Esophagus muscularis mucosa (tissue), 4 donors: Measurements from ENCODE around the gene KLHL29. TPM values are rescaled to one million over a fixed set of nuclear protein-coding genes. Genes with fewer than 3 reads are reported as not detected.

Experiments
- DNase-seq: peaks from one replicate; pipeline ENCODE4 v3.0.0-alpha.2; 2017; ENCODE audit errors: extremely low spot score
- H3K27ac ChIP-seq, 4 donors: fragments of 200-600 bp; sonication (generic); replicated peaks in 1 of 4; 1 replicate in 3 of 4; 2 replicates in 1 of 4; pipeline ENCODE4 v1.5.1; 2016 to 2019; ENCODE audit warnings: mild to moderate bottlenecking in 1 of 4
- H3K27me3 ChIP-seq, 4 donors: fragments of 200-600 bp; sonication (generic); one replicate each; pipeline versions ENCODE4 v1.5.1 to v1.6.0; 2016 to 2019
- H3K36me3 ChIP-seq, 4 donors: fragments of 200-600 bp; sonication (generic); one replicate each; pipeline ENCODE4 v1.5.1; 2016 to 2019
- H3K4me1 ChIP-seq, 4 donors: fragments of 200-600 bp; sonication (generic); one replicate each; pipeline ENCODE4 v1.5.1; 2016 to 2019
- H3K4me3 ChIP-seq, 4 donors: fragments of 200-600 bp; sonication (generic); 1 replicate in 2 of 4; 2 replicates in 2 of 4; pipeline ENCODE4 v1.5.1; 2016 to 2019; ENCODE audit warnings: mild to moderate bottlenecking in 4 of 4, moderate library complexity in 1 of 4
- H3K9me3 ChIP-seq, 4 donors: fragments of 200-600 bp; sonication (generic); 1 replicate in 3 of 4; 2 replicates in 1 of 4; pipeline ENCODE4 v1.5.1; 2016 to 2019
- EP300 ChIP-seq: sonication (generic); formaldehyde crosslinking; IDR thresholded peaks from one replicate; pipeline ENCODE4 v1.6.1; 2017; ENCODE audit warnings: antibody characterized with exemption
- POLR2A ChIP-seq: fragments of 450-650 bp; IDR thresholded peaks from one replicate; pipeline ENCODE4 v1.6.1; 2017; ENCODE audit warnings: antibody characterized with exemption, moderate library complexity, mild to moderate bottlenecking, low read depth
- POLR2AphosphoS5 ChIP-seq, 2 donors: sonication (generic); formaldehyde crosslinking; IDR thresholded peaks; one replicate each; pipeline ENCODE4 v1.6.1; 2017; ENCODE audit warnings: antibody characterized with exemption in 2 of 2
- WGBS: methylation state at CpG from one replicate; pipeline ENCODE4 v1.1.5; 2018; 5-methylcytosine and 5-hydroxymethylcytosine counted together
- intact Hi-C: fragments of 100-400 bp; cut with DNase I; formaldehyde crosslinking; loops from one replicate; pipeline ENCODE4 v1.15.1; 2023
- total RNA-seq, 4 donors: library from RNA; depleted of rRNA; stranded (reverse); fragments of >200 nt; gene quantifications; one replicate each; pipeline versions ENCODE4 v1.1.0 to v1.2.1, GENCODE V29; 2016
- TF ChIP-seq, protein P1 (sequence below), 3 experiments: fragments of 200-600 bp in 2 of 3; fragments of 450-650 bp in 1 of 3; sonication (generic) in 2 of 3; IDR thresholded peaks; one replicate each; pipeline ENCODE4 v1.5.1; 2017 to 2019; ENCODE audit warnings: antibody characterized with exemption in 3 of 3, mild to moderate bottlenecking in 2 of 3, moderate library complexity in 1 of 3

Gene KLHL29
- total RNA-seq, 4 donors from 2014 or later: 22.0 to 26.1 (median 23.4) TPM

DNA sequence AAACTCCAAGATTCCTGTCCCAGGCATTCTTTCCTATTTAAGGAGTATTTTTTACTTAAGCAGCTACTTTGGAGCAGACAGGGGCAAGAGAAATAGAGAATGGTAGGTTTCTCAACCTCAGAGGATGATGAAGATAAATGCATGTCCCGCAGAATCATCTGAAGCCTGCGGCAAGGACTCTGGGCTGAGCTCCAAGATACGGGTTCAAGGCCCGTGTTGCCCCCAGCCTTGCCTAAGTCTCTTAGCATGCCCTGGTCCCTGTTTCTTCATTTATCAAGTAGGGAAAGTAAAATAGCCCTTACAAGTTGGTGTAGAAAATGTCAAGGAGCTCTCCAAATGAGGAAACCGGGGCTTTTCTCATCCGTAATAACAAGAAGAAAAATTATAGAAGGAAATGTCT, 214.0 kb downstream of the KLHL29 start:
- TF ChIP-seq, protein P1, sequence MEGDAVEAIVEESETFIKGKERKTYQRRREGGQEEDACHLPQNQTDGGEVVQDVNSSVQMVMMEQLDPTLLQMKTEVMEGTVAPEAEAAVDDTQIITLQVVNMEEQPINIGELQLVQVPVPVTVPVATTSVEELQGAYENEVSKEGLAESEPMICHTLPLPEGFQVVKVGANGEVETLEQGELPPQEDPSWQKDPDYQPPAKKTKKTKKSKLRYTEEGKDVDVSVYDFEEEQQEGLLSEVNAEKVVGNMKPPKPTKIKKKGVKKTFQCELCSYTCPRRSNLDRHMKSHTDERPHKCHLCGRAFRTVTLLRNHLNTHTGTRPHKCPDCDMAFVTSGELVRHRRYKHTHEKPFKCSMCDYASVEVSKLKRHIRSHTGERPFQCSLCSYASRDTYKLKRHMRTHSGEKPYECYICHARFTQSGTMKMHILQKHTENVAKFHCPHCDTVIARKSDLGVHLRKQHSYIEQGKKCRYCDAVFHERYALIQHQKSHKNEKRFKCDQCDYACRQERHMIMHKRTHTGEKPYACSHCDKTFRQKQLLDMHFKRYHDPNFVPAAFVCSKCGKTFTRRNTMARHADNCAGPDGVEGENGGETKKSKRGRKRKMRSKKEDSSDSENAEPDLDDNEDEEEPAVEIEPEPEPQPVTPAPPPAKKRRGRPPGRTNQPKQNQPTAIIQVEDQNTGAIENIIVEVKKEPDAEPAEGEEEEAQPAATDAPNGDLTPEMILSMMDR (IDR thresholded peaks at IDR 0.05): no peak
- TF ChIP-seq POLR2AphosphoS5 (IDR thresholded peaks at IDR 0.05) (no peak), EP300 (no peak), POLR2A (no peak)
- H3K4me3 ChIP-seq: no peak overlapping the region
- H3K27me3 ChIP-seq: no peaks in the 10 kb centered on the region
- WGBS: 78% methylated on average over 6 of the region's 6 CpGs
- peaks cover 23 to 97% (median 94%) of the 10 kb centered on the region in 4 donors for H3K4me1 ChIP-seq
- H3K9me3 ChIP-seq: no peaks in the 10 kb centered on the region
- intact Hi-C loops: loop anchor here (5.0 kb wide), 1 partner anchor 172 kb away; no protein-coding TSS in a partner anchor
- H3K36me3 ChIP-seq: no peaks in the 10 kb centered on the region
- H3K27ac ChIP-seq: peak overlapping the region; percentile 87 to 99 (median 91)
- DNase-seq: no peak

DNA sequence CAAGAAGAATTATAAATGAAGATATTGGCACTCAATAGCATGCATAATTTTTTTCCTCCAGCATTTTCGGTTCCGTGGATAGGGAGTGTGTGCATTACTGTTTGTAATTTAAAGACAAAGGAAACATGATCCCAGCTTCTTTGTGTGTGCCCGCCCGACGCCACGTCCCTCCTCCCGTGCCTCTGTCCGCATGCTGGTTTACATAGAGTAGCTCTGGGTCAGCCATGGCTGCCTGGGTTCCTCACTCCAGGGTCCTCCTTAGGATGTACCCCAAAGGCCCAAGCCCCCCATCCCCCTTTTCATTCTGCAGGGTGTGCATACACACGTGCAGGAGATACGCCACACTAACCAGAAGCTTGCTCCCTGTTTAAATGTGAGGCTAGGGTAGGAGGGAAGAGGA, 214.7 kb downstream of the KLHL29 start:
- WGBS: 91% methylated on average over 10 of the region's 10 CpGs
- Histone ChIP-seq H3K4me1 (peaks cover 22 to 97% (median 90%) of the 10 kb centered on the region in 4 donors), H3K9me3 (no peaks in the 10 kb centered on the region), H3K36me3 (no peaks in the 10 kb centered on the region), H3K27ac (peak overlapping the region; percentile 90 to 99 (median 96)), H3K27me3 (no peaks in the 10 kb centered on the region), H3K4me3 (no peak overlapping the region)
- DNase-seq: no peak
- TF ChIP-seq, protein P1 (IDR thresholded peaks at IDR 0.05): no peak
- no peak for TF ChIP-seq EP300
- no peak for TF ChIP-seq POLR2AphosphoS5 (IDR thresholded peaks at IDR 0.05)
- no peak for TF ChIP-seq POLR2A
- intact Hi-C loops: loop anchor here (5.0 kb wide), 2 partner anchors 77 to 172 kb away; no protein-coding TSS in a partner anchor

DNA sequence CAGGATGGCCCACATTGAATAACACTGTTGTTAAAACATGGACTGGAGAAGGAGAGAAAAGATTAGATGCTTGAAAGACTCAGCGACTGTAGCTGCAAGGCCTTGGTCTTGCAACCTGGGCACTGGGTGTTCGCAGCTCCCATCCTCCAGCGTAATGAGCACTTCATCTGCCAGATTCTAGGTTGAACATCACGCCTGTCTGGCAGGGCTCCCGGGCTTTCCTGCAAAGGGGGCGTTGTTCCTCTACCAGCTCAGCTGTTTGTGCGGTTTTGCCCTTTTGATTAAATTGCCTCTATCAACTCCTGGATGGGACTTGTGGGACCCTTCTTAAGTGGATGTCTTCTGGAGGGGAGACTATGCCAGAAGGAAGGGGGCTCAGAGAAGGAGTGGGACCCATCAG, 215.4 kb downstream of the KLHL29 start:
- intact Hi-C loops: loop anchor here (5.0 kb wide), 1 partner anchor 78 kb away; no protein-coding TSS in a partner anchor
- no peak for DNase-seq
- peaks cover 16 to 90% (median 84%) of the 10 kb centered on the region in 4 donors for H3K4me1 ChIP-seq
- no peaks in the 10 kb centered on the region for H3K27me3 ChIP-seq
- H3K36me3 ChIP-seq: no peaks in the 10 kb centered on the region
- TF ChIP-seq EP300 (no peak), POLR2AphosphoS5 (IDR thresholded peaks at IDR 0.05) (peak; percentile 72 to 75), POLR2A (no peak)
- TF ChIP-seq, protein P1 (IDR thresholded peaks at IDR 0.05): no peak
- H3K4me3 ChIP-seq: no peak overlapping the region
- H3K9me3 ChIP-seq: no peaks in the 10 kb centered on the region
- peak overlapping the region; percentile 90 to 99 (median 96) for H3K27ac ChIP-seq
- WGBS: 52% methylated on average over 7 of the region's 7 CpGs

DNA sequence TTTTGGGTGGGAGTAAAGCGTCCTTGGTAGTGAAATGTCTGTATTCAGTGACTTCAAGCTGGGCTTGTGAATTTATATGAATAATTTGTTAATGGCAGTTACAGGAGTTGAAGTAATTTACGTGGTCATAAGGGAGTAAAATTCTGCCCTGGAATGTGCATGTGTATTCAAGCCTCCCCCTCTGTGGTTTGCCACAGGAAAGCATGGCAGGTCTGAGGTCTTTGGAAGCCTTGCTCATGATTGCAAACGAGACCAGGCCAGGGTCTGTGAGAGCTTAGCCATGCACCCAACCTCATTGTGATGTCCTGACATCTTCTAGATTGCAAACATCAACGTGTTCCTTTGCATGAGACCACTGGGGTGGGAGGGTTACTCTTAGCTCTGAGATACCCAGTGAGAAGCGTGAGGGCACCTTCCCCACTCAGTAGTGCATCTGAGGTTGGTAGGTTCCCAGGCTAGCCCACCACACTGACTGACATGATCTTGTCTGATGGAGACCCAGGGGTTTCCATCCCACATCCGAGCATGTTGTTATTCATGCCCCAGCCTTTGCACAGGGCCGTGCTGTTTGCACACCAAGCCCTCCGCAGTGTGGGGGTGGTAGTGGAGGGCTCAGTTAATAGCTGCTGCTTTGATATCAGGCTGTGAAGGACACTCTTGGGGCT, 216.5 kb downstream of the KLHL29 start:
- no peak overlapping the region for H3K4me3 ChIP-seq
- DNase-seq: no peak
- TF ChIP-seq EP300: no peak
- TF ChIP-seq, protein P1 (IDR thresholded peaks at IDR 0.05): no peak
- TF ChIP-seq POLR2A: no peak
- no peak for TF ChIP-seq POLR2AphosphoS5 (IDR thresholded peaks at IDR 0.05)
- H3K36me3 ChIP-seq: no peaks in the 10 kb centered on the region
- WGBS: 88% methylated on average over 2 of the region's 8 CpGs
- H3K27me3 ChIP-seq: no peaks in the 10 kb centered on the region
- no peaks in the 10 kb centered on the region for H3K9me3 ChIP-seq
- H3K27ac ChIP-seq: peak overlapping the region; percentile 90 to 99 (median 96)
- H3K4me1 ChIP-seq: peaks cover 5 to 79% (median 74%) of the 10 kb centered on the region in 4 donors
- intact Hi-C loops: loop anchor here (5.0 kb wide), 1 partner anchor 79 kb away; no protein-coding TSS in a partner anchor
